Fibroblast of pulmonary artery (primary cell): ENCODE results near the gene GPR139.

ENCODE experiments used
- DNase-seq: peaks from one replicate; pipeline ENCODE4 v3.0.0-alpha.2; 2010; ENCODE audit warnings: low read depth
- H3K4me3 ChIP-seq: replicated peaks from 2 replicates; pipeline ENCODE4 v1.5.1; 2011; ENCODE audit warnings: low read depth, mild to moderate bottlenecking, control low read depth, low read length, moderate library complexity
- CTCF ChIP-seq: IDR thresholded peaks from 2 replicates; pipeline ENCODE4 v1.5.1; 2011; ENCODE audit warnings: mild to moderate bottlenecking, control low read depth, low read length, inconsistent platforms; ENCODE audit errors: missing control alignments

The GPR139 gene

GRCh38 chr16:20102521-20102920 lies 28.8 kb upstream of the GPR139 start:
- no peak overlapping the region for H3K4me3 ChIP-seq
- no peak for TF ChIP-seq CTCF
- no peak for DNase-seq

GRCh38 chr16:20102021-20102420 lies 28.3 kb upstream of the GPR139 start:
- no peak overlapping the region for H3K4me3 ChIP-seq
- TF ChIP-seq CTCF: no peak
- DNase-seq: no peak

GRCh38 chr16:20099375-20099774 lies 25.7 kb upstream of the GPR139 start:
- TF ChIP-seq CTCF: no peak
- no peak for DNase-seq
- H3K4me3 ChIP-seq: no peak overlapping the region

- no peak for TF ChIP-seq CTCF
- H3K4me3 ChIP-seq: no peak overlapping the region
- DNase-seq: no peak
Observed at GRCh38 chr16:20094157-20094556, 20.5 kb upstream of the GPR139 start.

GRCh38 chr16:20089246-20089965 lies 15.7 kb upstream of the GPR139 start:
- no peak overlapping the region for H3K4me3 ChIP-seq
- no peak for TF ChIP-seq CTCF
- DNase-seq: no peak

GRCh38 chr16:20084624-20085226 lies 11.0 kb upstream of the GPR139 start:
- DNase-seq: no peak
- no peak overlapping the region for H3K4me3 ChIP-seq
- TF ChIP-seq CTCF: no peak

GRCh38 chr16:20079106-20079505 lies 5.4 kb upstream of the GPR139 start:
- no peak for TF ChIP-seq CTCF
- H3K4me3 ChIP-seq: no peak overlapping the region
- no peak for DNase-seq
